Putamen (tissue), 1 donor: ENCODE data around the gene SLC6A12.
A peak's percentile ranks its signal among the peaks of the same experiment; 100 is the strongest.

Experiments
- DNase-seq: peaks from one replicate; pipeline ENCODE4 v3.0.0-alpha.2; 2016; ENCODE audit warnings: low spot score

Gene SLC6A12

GRCh38 chr12:215116-215515 lies 1.2 kb upstream of the SLC6A12 start:
- DNase-seq, result no peak

- no peak for DNase-seq
Observed at GRCh38 chr12:213527-213932, 427 bp downstream of the SLC6A12 start.

- DNase-seq, result no peak
Observed at GRCh38 chr12:212715-213526, 1.0 kb downstream of the SLC6A12 start.

- no peak for DNase-seq
Observed at GRCh38 chr12:212415-212714, 1.6 kb downstream of the SLC6A12 start.

GRCh38 chr12:211639-212414 lies 2.1 kb downstream of the SLC6A12 start:
- no peak for DNase-seq

GRCh38 chr12:211142-211465 lies 2.9 kb downstream of the SLC6A12 start:
- no peak for DNase-seq

GRCh38 chr12:210277-211141 lies 3.4 kb downstream of the SLC6A12 start:
- DNase-seq, result no peak

- DNase-seq, result no peak
Observed at GRCh38 chr12:209851-210250, 4.1 kb downstream of the SLC6A12 start.

GRCh38 chr12:209246-209645 lies 4.7 kb downstream of the SLC6A12 start:
- no peak for DNase-seq

GRCh38 chr12:208813-209212 lies 5.1 kb downstream of the SLC6A12 start:
- DNase-seq, result no peak

- DNase-seq, result no peak
Observed at GRCh38 chr12:207804-208203, 6.2 kb downstream of the SLC6A12 start.

- DNase-seq, result no peak
Observed at GRCh38 chr12:206746-207440, 7.1 kb downstream of the SLC6A12 start.

GRCh38 chr12:205026-205425 lies 8.9 kb downstream of the SLC6A12 start:
- no peak for DNase-seq

- no peak for DNase-seq
Observed at GRCh38 chr12:204261-204678, 9.7 kb downstream of the SLC6A12 start.

- DNase-seq, result peak; percentile 72
Observed at GRCh38 chr12:203462-204260, 10.3 kb downstream of the SLC6A12 start.

- no peak for DNase-seq
Observed at GRCh38 chr12:203074-203461, 10.9 kb downstream of the SLC6A12 start.

- DNase-seq, result no peak
Observed at GRCh38 chr12:202081-202731, 11.8 kb downstream of the SLC6A12 start.

GRCh38 chr12:201361-201760 lies 12.6 kb downstream of the SLC6A12 start:
- DNase-seq, result no peak

GRCh38 chr12:198705-199104 lies 15.3 kb downstream of the SLC6A12 start:
- DNase-seq, result no peak

- DNase-seq, result no peak
Observed at GRCh38 chr12:197911-198695, 15.9 kb downstream of the SLC6A12 start.
